PC-9 (cell line): Measurements from ENCODE around the gene LOXL3.
"Not testable (repeated sequence)": the region's sequence is repeated elsewhere in the genome, so short reads cannot be mapped to it uniquely, and the experiment has no call there.

ENCODE experiments used
- EZH2 ChIP-seq: fragments of 200-600 bp; sonication (generic); IDR thresholded peaks from 2 replicates; pipeline ENCODE4 v1.8.0; 2017; ENCODE audit warnings: antibody characterized with exemption, low read depth
- TF ChIP-seq, protein P1 (sequence below): fragments of 200-600 bp; sonication (generic); conservative IDR thresholded peaks from 2 replicates; pipeline ENCODE4 v1.6.1; 2017; ENCODE audit warnings: mixed run types, antibody characterized with exemption, mild to moderate bottlenecking, moderate library complexity

DNA sequence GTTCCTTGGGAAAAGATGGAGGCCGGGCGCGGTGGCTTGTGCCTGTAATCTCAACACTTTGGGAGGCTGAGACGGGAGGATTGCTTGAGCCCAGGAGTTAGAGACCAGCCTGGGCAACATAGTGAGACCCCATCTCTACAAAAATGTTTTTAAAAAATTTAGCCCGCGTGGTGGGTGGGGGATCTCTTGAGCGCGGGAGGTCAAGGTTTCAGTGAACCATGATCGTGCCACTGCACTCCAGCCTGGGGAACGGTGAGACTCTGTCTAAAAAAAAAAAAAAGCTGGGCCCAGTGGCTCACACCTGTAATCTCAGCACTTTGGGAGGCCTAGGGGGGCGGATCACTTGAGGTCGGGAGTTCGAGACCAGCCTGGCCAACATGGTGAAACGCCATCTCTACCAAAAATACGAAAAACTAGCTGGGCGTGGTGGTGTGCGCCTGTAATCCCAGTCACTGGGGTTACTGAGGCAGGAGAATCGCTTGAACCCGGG, 70.0 kb downstream of the LOXL3 start:
- TF ChIP-seq, protein P1, sequence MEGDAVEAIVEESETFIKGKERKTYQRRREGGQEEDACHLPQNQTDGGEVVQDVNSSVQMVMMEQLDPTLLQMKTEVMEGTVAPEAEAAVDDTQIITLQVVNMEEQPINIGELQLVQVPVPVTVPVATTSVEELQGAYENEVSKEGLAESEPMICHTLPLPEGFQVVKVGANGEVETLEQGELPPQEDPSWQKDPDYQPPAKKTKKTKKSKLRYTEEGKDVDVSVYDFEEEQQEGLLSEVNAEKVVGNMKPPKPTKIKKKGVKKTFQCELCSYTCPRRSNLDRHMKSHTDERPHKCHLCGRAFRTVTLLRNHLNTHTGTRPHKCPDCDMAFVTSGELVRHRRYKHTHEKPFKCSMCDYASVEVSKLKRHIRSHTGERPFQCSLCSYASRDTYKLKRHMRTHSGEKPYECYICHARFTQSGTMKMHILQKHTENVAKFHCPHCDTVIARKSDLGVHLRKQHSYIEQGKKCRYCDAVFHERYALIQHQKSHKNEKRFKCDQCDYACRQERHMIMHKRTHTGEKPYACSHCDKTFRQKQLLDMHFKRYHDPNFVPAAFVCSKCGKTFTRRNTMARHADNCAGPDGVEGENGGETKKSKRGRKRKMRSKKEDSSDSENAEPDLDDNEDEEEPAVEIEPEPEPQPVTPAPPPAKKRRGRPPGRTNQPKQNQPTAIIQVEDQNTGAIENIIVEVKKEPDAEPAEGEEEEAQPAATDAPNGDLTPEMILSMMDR: not testable (repeated sequence)
- TF ChIP-seq EZH2: not testable (repeated sequence)
